ENCODE data around the gene GSTM5.
"Not testable (repeated sequence)": the region's sequence is repeated elsewhere in the genome, so short reads cannot be mapped to it uniquely, and the experiment has no call there.

Gene GSTM5

DNA sequence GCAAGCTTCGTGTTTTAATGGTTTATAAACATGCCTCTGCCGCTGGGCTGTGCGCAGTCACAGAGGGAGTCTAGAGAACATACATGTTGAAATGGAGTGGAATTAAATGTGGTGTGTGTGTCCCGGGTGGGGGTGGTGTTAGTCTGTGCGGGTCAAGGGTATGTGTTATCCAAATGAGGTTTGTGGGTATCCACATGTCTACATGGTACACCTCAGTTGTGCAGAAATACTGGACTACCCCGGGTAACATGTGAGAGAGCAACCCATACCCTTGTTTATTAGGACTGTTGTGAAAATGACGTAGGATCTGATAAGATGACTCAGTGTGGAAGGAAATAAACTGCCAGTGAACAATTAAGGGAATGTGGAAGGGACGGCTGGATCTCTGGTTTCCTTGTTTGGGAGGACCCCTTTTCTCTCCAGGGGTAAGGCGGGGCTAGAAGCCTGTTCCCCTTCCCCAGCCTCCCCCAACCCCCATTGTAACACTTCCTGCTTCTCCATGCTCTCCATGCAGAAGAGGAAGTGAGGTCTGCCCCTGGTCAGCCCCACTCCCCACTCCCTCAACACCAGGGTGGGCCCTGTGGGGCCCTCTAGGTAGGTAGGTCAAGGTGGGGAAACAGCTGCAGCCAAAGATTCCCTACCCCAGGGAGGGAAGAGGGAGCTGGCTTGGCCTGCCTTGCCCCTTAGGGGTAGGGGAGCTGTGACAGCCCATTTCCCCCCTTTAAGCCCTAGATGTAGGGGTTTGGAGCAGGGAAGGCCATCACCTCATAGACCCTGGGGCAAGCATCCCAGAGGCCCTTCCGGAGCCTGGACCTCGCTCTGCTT lies 51.0 kb downstream of the GSTM5 start:
- no peak for ATAC-seq

DNA sequence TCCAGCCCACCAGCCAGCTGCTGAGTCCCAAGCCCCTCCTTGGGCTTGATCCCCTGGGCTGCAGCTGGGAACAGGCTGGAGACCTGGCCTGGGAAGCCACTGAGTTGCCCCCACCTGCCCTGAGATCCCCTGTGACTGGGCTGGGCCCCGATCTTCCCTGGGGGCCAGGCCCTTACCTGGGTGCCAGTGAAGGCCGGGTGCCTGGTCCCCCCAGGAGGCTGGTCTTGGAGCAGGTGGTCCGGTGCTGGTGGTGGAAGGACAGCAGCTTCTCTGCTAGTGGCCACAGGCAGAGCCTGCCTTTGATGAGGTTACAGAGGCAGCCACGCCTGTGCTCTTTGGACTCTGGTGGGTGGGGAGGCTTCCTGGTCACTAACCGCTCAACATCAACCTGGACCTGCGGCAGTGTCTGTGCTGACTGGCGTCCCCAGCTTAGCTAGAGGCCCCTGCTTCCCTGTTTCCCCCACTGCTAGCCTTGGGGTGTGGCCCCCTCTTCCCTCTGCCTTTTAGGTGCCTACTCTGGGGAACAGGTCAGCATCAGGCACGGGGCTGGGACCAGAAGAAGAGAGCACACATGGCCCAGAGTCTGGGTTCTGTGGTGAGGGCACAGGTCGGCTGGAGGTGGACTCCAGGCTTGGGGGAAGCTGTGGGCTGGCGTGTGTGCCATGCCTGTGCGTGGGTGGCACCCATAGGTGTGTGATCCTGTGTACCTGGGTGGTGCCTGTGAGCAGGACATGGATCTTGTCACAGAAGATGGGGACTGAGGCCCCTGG lies 51.8 kb downstream of the GSTM5 start, which contains the start of gene EPS8L3:
EPS8L3 (minus strand) TSS at position 278 of the 770 bp plus-strand sequence. CDS start 2,174 bp downstream, outside the sequence.
- peak in 1 of 2 donors; percentile 20 for ATAC-seq

DNA sequence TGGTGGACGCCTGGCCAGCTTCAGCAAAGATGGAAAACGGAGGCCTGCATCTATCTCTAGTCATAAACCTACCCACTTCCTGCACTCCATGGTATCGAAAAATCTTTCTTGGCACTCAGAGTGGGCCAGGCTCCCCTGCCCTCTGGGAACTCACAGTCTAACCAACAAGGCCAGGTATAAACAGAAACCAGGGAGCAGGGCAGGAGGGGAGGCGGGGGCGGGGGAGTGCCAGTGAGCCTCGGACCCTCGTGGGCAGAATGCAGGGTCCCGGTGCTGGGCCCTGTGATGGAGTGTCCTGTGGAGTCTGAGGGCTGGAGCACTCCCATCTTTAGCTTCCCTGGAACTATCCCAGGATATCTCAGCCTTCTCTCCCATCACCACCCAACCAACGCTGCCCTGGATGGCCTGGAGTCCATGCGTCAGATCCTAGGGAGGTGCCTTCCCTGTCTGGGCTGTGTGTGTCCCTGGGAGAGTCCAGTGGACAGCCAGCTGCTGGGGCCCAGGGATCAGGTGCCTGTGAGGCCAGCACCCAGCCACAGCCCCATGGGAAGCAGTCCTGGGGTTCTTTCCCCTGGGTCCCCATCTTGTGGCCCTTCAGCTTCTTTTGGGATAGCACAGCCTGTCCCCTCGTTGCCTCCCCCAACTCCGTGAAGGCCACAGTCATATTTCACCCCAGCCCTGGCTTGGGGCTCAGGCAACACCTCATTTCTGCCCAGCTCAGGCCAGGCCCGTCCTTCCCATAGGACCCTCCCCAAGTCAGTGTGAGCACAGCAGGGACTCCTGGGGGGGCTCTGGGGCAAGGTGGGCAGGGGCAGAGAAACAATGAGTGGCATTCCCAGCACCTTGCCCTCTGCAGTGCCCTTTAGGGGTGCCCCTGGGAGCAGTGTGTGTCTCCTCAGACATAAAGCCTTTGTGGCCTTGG lies 52.8 kb downstream of the GSTM5 start:
- ATAC-seq, result no peak

DNA sequence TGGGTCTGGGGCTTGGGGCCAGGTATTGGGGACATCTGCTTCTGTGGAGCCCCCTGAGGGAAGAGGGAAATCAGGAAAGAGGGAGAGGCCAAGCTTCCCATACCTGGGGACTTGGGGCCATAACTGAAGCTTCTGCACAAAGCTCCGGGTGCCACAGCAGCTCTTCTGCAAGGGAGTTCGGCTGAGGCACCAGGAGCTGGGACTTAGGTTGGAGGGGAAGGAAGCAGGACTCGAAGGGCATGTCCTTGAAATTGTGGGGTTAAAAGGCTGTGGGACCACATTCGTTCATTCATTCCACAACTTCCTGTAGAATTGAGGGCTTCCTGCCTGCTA lies 53.4 kb downstream of the GSTM5 start:
- no peak for ATAC-seq

DNA sequence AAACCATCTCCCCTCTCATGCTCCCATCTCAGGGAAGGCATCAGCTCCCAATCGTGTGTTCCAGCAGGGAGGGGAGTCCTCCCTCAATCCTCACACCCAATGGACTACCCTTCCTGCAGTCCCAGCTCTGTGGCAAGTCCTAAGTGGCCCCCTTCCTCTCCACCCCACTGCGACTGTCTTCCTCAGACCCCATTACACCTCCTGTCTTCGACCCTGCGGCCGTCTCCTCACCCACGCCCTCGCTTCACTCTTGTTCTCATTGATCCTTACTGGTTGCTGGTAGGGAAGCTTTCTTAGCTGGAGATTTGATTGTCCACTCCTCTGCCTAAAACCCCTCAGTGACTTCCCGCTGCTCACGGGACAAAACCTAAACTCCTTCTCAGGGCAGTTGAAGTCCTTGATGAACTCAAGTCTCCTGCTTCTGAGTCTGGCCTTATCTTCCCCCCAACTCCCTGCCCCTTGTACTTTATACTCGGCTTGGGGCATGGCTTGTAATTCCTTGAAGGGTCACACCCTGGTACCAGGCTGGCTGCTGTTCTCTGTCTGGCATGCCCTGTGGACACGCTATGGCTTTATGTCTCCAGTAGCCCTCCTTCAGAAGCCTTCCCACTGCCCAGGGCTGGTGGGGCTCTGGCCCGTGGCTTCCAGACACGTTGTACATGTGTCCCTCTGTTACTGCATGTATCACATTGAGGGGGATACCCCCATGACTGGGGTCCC lies 54.0 kb downstream of the GSTM5 start:
- ATAC-seq, result no peak

DNA sequence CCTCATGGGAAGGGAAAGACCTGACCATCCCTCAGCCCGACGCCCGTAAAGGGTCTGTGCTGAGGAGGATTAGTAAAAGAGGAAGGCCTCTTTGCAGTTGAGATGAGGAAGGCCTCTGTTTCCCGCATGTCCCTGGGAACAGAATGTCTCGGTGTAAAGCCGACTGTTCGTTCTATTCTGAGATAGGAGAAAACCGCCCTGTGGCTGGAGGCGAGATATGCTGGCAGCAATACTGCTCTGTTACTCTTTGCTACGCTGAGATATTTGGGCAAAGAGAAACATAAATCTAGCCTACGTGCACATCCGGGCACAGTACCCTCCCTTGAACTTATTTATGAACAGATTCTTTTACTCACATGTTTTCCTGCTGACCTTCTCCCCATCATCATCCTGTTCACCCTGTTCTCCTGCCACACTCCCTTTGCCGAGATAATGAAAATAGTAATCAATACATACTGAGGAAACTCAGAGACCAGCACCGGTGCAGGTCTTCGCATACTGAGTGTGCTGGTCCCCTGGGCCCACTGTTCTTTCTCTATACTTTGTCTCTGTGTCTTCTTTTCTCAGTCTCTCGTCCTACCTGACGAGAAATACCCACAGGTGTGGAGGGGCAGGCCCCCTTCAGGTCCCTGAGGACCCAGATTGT lies 55.1 kb downstream of the GSTM5 start:
- ATAC-seq, result not testable (repeated sequence)
